H1 (cell line): ENCODE data around the gene ZNF652. TPM values are rescaled to one million over a fixed set of nuclear protein-coding genes. Genes with fewer than 3 reads are reported as not detected.

Source experiments
- CTCF ChIA-PET: fragments of 300-600 bp; sonication (Branson Sonifier 250); formaldehyde crosslinking; loops from one replicate; lab custom pipeline; 2021; ENCODE audit not compliant: partially characterized antibody; lab: Charles Lee
- POLR2A ChIA-PET: fragments of 300-600 bp; sonication (Branson Sonifier 250); formaldehyde crosslinking; loops from one replicate; lab custom pipeline; 2021; ENCODE audit warnings: inconsistent platforms; ENCODE audit not compliant: partially characterized antibody; lab: Charles Lee
- DNase-seq, 2 experiments: peaks; one replicate each; pipeline versions ENCODE4 v3.0.0 to v3.0.0-alpha.2; 2010 to 2022; ENCODE audit warnings: low spot score in 2 of 2, low read depth in 1 of 2, mixed read lengths in 1 of 2
- FAIRE-seq: peaks from 2 replicates; lab custom pipeline; 2011; peaks lifted over from hg19 to GRCh38; lab: Jason Lieb, UNC
- H2AFZ ChIP-seq: 2 replicates; pipeline ENCODE4 v1.8.1; 2012; ENCODE audit warnings: low read length, inconsistent platforms
- H2AK5ac ChIP-seq: 2 replicates; pipeline ENCODE4 v1.6.1; 2013; ENCODE audit warnings: low read depth, low read length
- H2BK120ac ChIP-seq: replicated peaks from 2 replicates; pipeline ENCODE3; 2013; ENCODE audit warnings: low read depth, low read length, inconsistent platforms
- H2BK12ac ChIP-seq: 2 replicates; pipeline ENCODE4 v1.6.1; 2013; ENCODE audit warnings: low read depth, low read length
- H2BK15ac ChIP-seq: 2 replicates; pipeline ENCODE4 v1.6.1; 2013; ENCODE audit warnings: low read length
- H2BK20ac ChIP-seq: 2 replicates; pipeline ENCODE4 v1.6.1; 2013; ENCODE audit warnings: low read length
- H2BK5ac ChIP-seq: 2 replicates; pipeline ENCODE4 v1.6.1; 2013; ENCODE audit warnings: low read depth, low read length
- H3K14ac ChIP-seq: 2 replicates; pipeline ENCODE4 v1.6.1; 2013; ENCODE audit warnings: inconsistent platforms; ENCODE audit not compliant: insufficient read length
- H3K18ac ChIP-seq: 2 replicates; pipeline ENCODE4 v1.6.1; 2013; ENCODE audit warnings: low read length; ENCODE audit errors: extremely low read depth
- H3K23ac ChIP-seq: 2 replicates; pipeline ENCODE4 v1.6.1; 2013; ENCODE audit warnings: inconsistent platforms; ENCODE audit not compliant: insufficient read length
- H3K23me2 ChIP-seq: 2 replicates; pipeline ENCODE4 v1.6.1; 2013; ENCODE audit warnings: low read depth, low read length
- H3K27ac ChIP-seq: 2 replicates; pipeline ENCODE4 v1.6.1; 2011; ENCODE audit warnings: low read depth, low read length, inconsistent platforms
- H3K27me3 ChIP-seq, 4 experiments: replicated peaks in 1 of 4; 1 replicate in 1 of 4; 2 replicates in 3 of 4; pipeline versions ENCODE4 v1.6.1 to v1.8.1; 2011 to 2013; ENCODE audit warnings: low read length in 3 of 4, mild to moderate bottlenecking in 3 of 4, inconsistent platforms in 2 of 4, mixed read lengths in 2 of 4, moderate library complexity in 1 of 4; ENCODE audit not compliant: control insufficient read depth in 3 of 4, insufficient read depth in 3 of 4; ENCODE audit errors: extremely low read depth in 1 of 4
- H3K36me3 ChIP-seq, 4 experiments: 2 replicates each; pipeline versions ENCODE4 v1.6.1 to v1.8.1; 2011 to 2013; ENCODE audit warnings: mild to moderate bottlenecking in 4 of 4, low read length in 3 of 4, moderate library complexity in 2 of 4, control low read depth in 1 of 4, inconsistent platforms in 1 of 4; ENCODE audit not compliant: insufficient read depth in 4 of 4, control insufficient read depth in 2 of 4
- H3K4ac ChIP-seq: replicated peaks from 2 replicates; pipeline ENCODE3; 2013; ENCODE audit warnings: low read length, low read depth, mixed read lengths, inconsistent platforms; ENCODE audit not compliant: insufficient read length
- H3K4me1 ChIP-seq, 4 experiments: replicated peaks in 1 of 4; 1 replicate in 1 of 4; 2 replicates in 3 of 4; pipeline versions ENCODE4 v1.6.1 to v1.8.1; 2011 to 2013; ENCODE audit warnings: low read length in 3 of 4, inconsistent platforms in 2 of 4, mixed read lengths in 1 of 4; ENCODE audit not compliant: insufficient read depth in 4 of 4, control insufficient read depth in 3 of 4
- H3K4me2 ChIP-seq, 2 experiments: 2 replicates each; pipeline versions ENCODE4 v1.6.1 to v1.8.1; 2011 to 2013; ENCODE audit warnings: low read depth in 2 of 2, low read length in 2 of 2, control low read depth in 1 of 2, inconsistent platforms in 1 of 2, mild to moderate bottlenecking in 1 of 2; ENCODE audit not compliant: insufficient read depth in 1 of 2
- H3K4me3 ChIP-seq, 4 experiments: fragments of 200-600, 300-600 bp in 1 of 4; sonication (generic), shearing (Covaris generic), sonication (Bioruptor Twin) in 1 of 4; 2 replicates each; pipeline versions ENCODE4 v1.5.1 to v1.8.1; 2011 to 2016; ENCODE audit warnings: low read length in 4 of 4, low read depth in 3 of 4, control low read depth in 2 of 4, inconsistent platforms in 2 of 4, mild to moderate bottlenecking in 2 of 4, mixed read lengths in 1 of 4, moderate library complexity in 1 of 4; ENCODE audit not compliant: insufficient read depth in 2 of 4; ENCODE audit errors: extremely low read depth in 1 of 4
- H3K56ac ChIP-seq: replicated peaks from 2 replicates; pipeline ENCODE3; 2013; ENCODE audit warnings: low read depth, mild to moderate bottlenecking, mixed read lengths, low read length, inconsistent platforms; ENCODE audit not compliant: insufficient read length
- H3K79me1 ChIP-seq: 2 replicates; pipeline ENCODE4 v1.6.1; 2013; ENCODE audit warnings: low read depth, low read length, control low read depth
- H3K79me2 ChIP-seq, 2 experiments: 2 replicates each; pipeline versions ENCODE4 v1.6.1 to v1.8.1; 2012 to 2013; ENCODE audit warnings: low read length in 2 of 2, mild to moderate bottlenecking in 2 of 2, inconsistent platforms in 1 of 2; ENCODE audit not compliant: insufficient read depth in 2 of 2, control insufficient read depth in 1 of 2
- H3K9ac ChIP-seq, 4 experiments: replicated peaks in 1 of 4; 1 replicate in 1 of 4; 2 replicates in 3 of 4; pipeline versions ENCODE4 v1.6.1 to v1.8.1; 2011 to 2013; ENCODE audit warnings: low read depth in 3 of 4, low read length in 3 of 4, control low read depth in 2 of 4, mild to moderate bottlenecking in 2 of 4, moderate library complexity in 2 of 4, inconsistent platforms in 1 of 4; ENCODE audit errors: extremely low read depth in 1 of 4
- H3K9me3 ChIP-seq, 2 experiments: 2 replicates each; pipeline versions ENCODE4 v1.6.1 to v1.8.1; 2012 to 2013; ENCODE audit warnings: mild to moderate bottlenecking in 2 of 2, moderate library complexity in 2 of 2, control low read depth in 1 of 2, inconsistent platforms in 1 of 2, low read depth in 1 of 2, low read length in 1 of 2, mixed read lengths in 1 of 2; ENCODE audit not compliant: insufficient read depth in 2 of 2
- H4K20me1 ChIP-seq, 2 experiments: replicated peaks in 1 of 2; 2 replicates each; pipeline versions ENCODE3 to v1.8.1; 2011 to 2013; ENCODE audit warnings: inconsistent platforms in 2 of 2, low read length in 2 of 2, mild to moderate bottlenecking in 1 of 2; ENCODE audit not compliant: insufficient read depth in 2 of 2, control insufficient read depth in 1 of 2
- H4K5ac ChIP-seq: 2 replicates; pipeline ENCODE4 v1.6.1; 2013; ENCODE audit warnings: low read length, low read depth, mixed read lengths, inconsistent platforms; ENCODE audit not compliant: insufficient read length
- H4K8ac ChIP-seq: 2 replicates; pipeline ENCODE4 v1.8.0; 2013; ENCODE audit warnings: mild to moderate bottlenecking, moderate library complexity, low read length, inconsistent platforms; ENCODE audit not compliant: insufficient read depth; ENCODE audit errors: extremely low read depth
- H4K91ac ChIP-seq: replicated peaks from 2 replicates; pipeline ENCODE3; 2013; ENCODE audit warnings: low read length, mixed read lengths, inconsistent platforms; ENCODE audit not compliant: insufficient read length
- ASH2L ChIP-seq: fragments of 200-600, 300-600 bp; sonication (generic); IDR thresholded peaks from one replicate; pipeline ENCODE4 v1.7.1; 2017; ENCODE audit warnings: low read length
- CREB1 ChIP-seq: IDR thresholded peaks from 2 replicates; pipeline ENCODE4 v1.6.1; 2012; ENCODE audit warnings: inconsistent platforms
- EP300 ChIP-seq, 2 experiments: IDR thresholded peaks; 1 replicate in 1 of 2; 2 replicates in 1 of 2; pipeline ENCODE4 v1.6.1; 2011 to 2012; ENCODE audit warnings: low read depth in 2 of 2, low read length in 2 of 2, mild to moderate bottlenecking in 2 of 2, borderline replicate concordance in 1 of 2, inconsistent platforms in 1 of 2, moderate library complexity in 1 of 2
- HDAC2 ChIP-seq, 2 experiments: fragments of 300-600 bp in 1 of 2; sonication (generic) in 1 of 2; IDR thresholded peaks; 2 replicates each; pipeline ENCODE4 v1.6.1; 2011 to 2012; ENCODE audit warnings: low read depth in 2 of 2, low read length in 2 of 2, mild to moderate bottlenecking in 2 of 2, moderate library complexity in 2 of 2, borderline replicate concordance in 1 of 2, inconsistent platforms in 1 of 2
- HDAC6 ChIP-seq: IDR thresholded peaks from one replicate; pipeline ENCODE4 v1.7.1; 2012; ENCODE audit warnings: low read depth, mild to moderate bottlenecking, inconsistent platforms, low read length, moderate library complexity
- KDM4A ChIP-seq: IDR thresholded peaks from one replicate; pipeline ENCODE4 v1.7.1; 2012; ENCODE audit warnings: low read depth, mild to moderate bottlenecking, moderate library complexity, low read length, inconsistent platforms; ENCODE audit not compliant: severe bottlenecking
- NRF1 ChIP-seq: IDR thresholded peaks from 2 replicates; pipeline ENCODE4 v1.6.1; 2011; ENCODE audit warnings: mild to moderate bottlenecking, low read depth, low read length, improper control_type of control experiment
- POLR2A ChIP-seq, 2 experiments: IDR thresholded peaks; 1 replicate in 1 of 2; 2 replicates in 1 of 2; pipeline ENCODE4 v1.6.1; 2011; ENCODE audit warnings: low read depth in 2 of 2, low read length in 2 of 2, mild to moderate bottlenecking in 2 of 2; ENCODE audit errors: control extremely low read depth in 1 of 2
- SAP30 ChIP-seq: fragments of 300-600 bp; sonication (generic); IDR thresholded peaks from 2 replicates; pipeline ENCODE4 v1.7.1; 2012; ENCODE audit warnings: low read length, moderate library complexity, mild to moderate bottlenecking, inconsistent platforms; ENCODE audit not compliant: insufficient read depth, insufficient replicate concordance
- TAF1 ChIP-seq: IDR thresholded peaks from 2 replicates; pipeline ENCODE4 v1.6.1; 2011; ENCODE audit warnings: mild to moderate bottlenecking, low read depth, low read length
- ZNF274 ChIP-seq: IDR thresholded peaks from 2 replicates; pipeline ENCODE4 v1.7.0; 2012; ENCODE audit warnings: low read length, borderline replicate concordance; ENCODE audit errors: extremely low read depth
- WGBS, 2 experiments: shearing (Covaris generic) in 1 of 2; methylation state at CpG; one replicate each; pipeline versions ENCODE4 v1.1.6 to v1.1.7; 2013 to 2015; ENCODE audit warnings: low lambda C conversion rate in 2 of 2, mixed read lengths in 2 of 2, inconsistent platforms in 1 of 2, low coverage in 1 of 2, missing lambda C conversion rate in 1 of 2; ENCODE audit not compliant: insufficient replicate concordance in 2 of 2, insufficient coverage in 1 of 2, insufficient read length in 1 of 2; ENCODE audit errors: extremely low coverage in 1 of 2, missing lambda C conversion rate in 1 of 2; 5-methylcytosine and 5-hydroxymethylcytosine counted together
- polyA plus RNA-seq, 7 experiments: library from polyadenylated mRNA; depleted of rRNA in 3 of 7; stranded (reverse) in 5 of 7; unstranded in 2 of 7; fragments of >200 nt in 5 of 7; fragments of 200-250 nt in 2 of 7; gene quantifications; 1 replicate in 5 of 7; 2 replicates in 1 of 7; 4 replicates in 1 of 7; pipeline versions ENCODE4 v1.2.1 to v1.2.3, GENCODE V29; 2011 to 2013; ENCODE audit warnings: missing spikeins in 2 of 7, mixed read lengths in 2 of 7
- total RNA-seq: library from RNA; stranded (reverse); fragmentation: NEBNext Ultra II Directional; extraction: Animal tissue kit (Norgen Biotek cat#: 25700); gene quantifications from 2 replicates; pipeline ENCODE4 v1.2.1, GENCODE V29; 2021

ZNF652 gene
- total and polyA plus RNA-seq, 2 of the 8 experiments (the other 6 are each of a cell fraction or from before 2014, with no cell fraction given): 13.5 to 39.6 TPM

GRCh38 chr17:49361129-49361901, 735 bp downstream of the ZNF652 start:
- peaks cover 2 to 4% of the 10 kb centered on the region in 2 experiments for H4K20me1 ChIP-seq
- no peak overlapping the region for H3K14ac ChIP-seq
- H3K56ac ChIP-seq: peak overlapping the region; percentile 63
- H3K18ac ChIP-seq: 0 out of 2 replicates have a peak overlapping the region, but pooled peaks have one; percentile 56
- ChIA-PET CTCF (interaction anchor here (0.9 to 5.0 kb wide), 4 partner anchors 7 to 195 kb away, joined by 3 to 23 read pairs (median 3); no protein-coding TSS in a partner anchor), POLR2A (interaction anchor here (0.9 to 1.5 kb wide), 4 partner anchors 11 to 22 kb away, joined by 3 to 4 read pairs (median 4); no protein-coding TSS in a partner anchor)
- no peak overlapping the region for H2BK120ac ChIP-seq
- peak overlapping the region; percentile 79; the same call in 1 of the 2 replicates for H2BK5ac ChIP-seq
- DNase-seq: peak in 1 of 2 experiments; percentile 68
- WGBS, 2 experiments: 4% methylated on average over 22 of the region's 52 CpGs; no CpG with 5 or more reads in 1 of the 2 experiments
- H3K4me2 ChIP-seq: peak overlapping the region; percentile 97 to 99
- H3K79me2 ChIP-seq: peaks cover 10 to 50% of the 10 kb centered on the region in 2 experiments; a peak in 3 of 4 replicates
- H3K23me2 ChIP-seq: peaks cover 11% of the 10 kb centered on the region
- no peak overlapping the region for H2BK20ac ChIP-seq
- H3K9me3 ChIP-seq: no peaks in the 10 kb centered on the region
- H3K4ac ChIP-seq: no peak overlapping the region
- peak overlapping the region; percentile 22 for H4K5ac ChIP-seq
- peak overlapping the region; percentile 86 to 98 (median 89) for H3K4me3 ChIP-seq
- peak overlapping the region; percentile 66 to 97 (median 86) for H3K9ac ChIP-seq
- peak overlapping the region; percentile 88; the same call in 1 of the 2 replicates for H4K8ac ChIP-seq
- H3K27ac ChIP-seq: peak overlapping the region; percentile 82; the same call in 1 of the 2 replicates
- H2AFZ ChIP-seq: no peak overlapping the region
- no peaks in the 10 kb centered on the region for H3K36me3 ChIP-seq
- no peak overlapping the region for H4K91ac ChIP-seq
- no peak overlapping the region for H2AK5ac ChIP-seq
- H3K27me3 ChIP-seq: no peaks in the 10 kb centered on the region
- peaks cover 5 to 14% (median 7%) of the 10 kb centered on the region in 4 experiments; a peak in 6 of 7 replicates for H3K4me1 ChIP-seq
- H2BK12ac ChIP-seq: no peak overlapping the region
- H2BK15ac ChIP-seq: no peak overlapping the region
- no peak for FAIRE-seq
- H3K23ac ChIP-seq: no peak overlapping the region
- H3K79me1 ChIP-seq: peaks cover 5% of the 10 kb centered on the region; the same call in 1 of the 2 replicates
- TF ChIP-seq POLR2A (IDR thresholded peaks at IDR 0.05; ENCODE audit: control extremely low read depth in 1 of 2, low read depth in 2 of 2, low read length in 2 of 2) (no peak), EP300 (IDR thresholded peaks at IDR 0.05; ENCODE audit: borderline replicate concordance in 1 of 2, low read depth in 2 of 2, low read length in 2 of 2) (no peak), TAF1 (no peak), HDAC2 (IDR thresholded peaks at IDR 0.05; ENCODE audit: borderline replicate concordance in 1 of 2, low read depth in 2 of 2, low read length in 2 of 2) (0 out of 4 replicates have a peak, but pooled peaks of 1 of the 2 experiments have one; percentile 48), NRF1 (no peak), SAP30 (peak; percentile 67), KDM4A (peak; percentile 60), ASH2L (no peak), HDAC6 (no peak), CREB1 (no peak), ZNF274 (no peak)
